PC-3 (cell line): ENCODE data around the gene ARID1A. TPM values are rescaled to one million over a fixed set of nuclear protein-coding genes. Genes with fewer than 3 reads are reported as not detected.

Source experiments
- ATAC-seq: fragments of 200-7000 bp; cut with Tn5 transposase; 2 replicates; pipeline ENCODE4 v1.9.1; 2020; ENCODE audit warnings: mild to moderate bottlenecking, moderate library complexity
- BruUV-seq: library from RNA; stranded (reverse); fragments of 400-500 nt; replicated peaks from 2 replicates; lab custom pipeline; 2021; lab: Mats Ljungman, UMichigan
- CTCF ChIA-PET: fragments of 300-600 bp; sonication (Branson Sonifier 250); formaldehyde crosslinking; loops from one replicate; lab custom pipeline; 2022; ENCODE audit warnings: antibody characterized with exemption; lab: Charles Lee
- POLR2A ChIA-PET: fragments of 300-600 bp; sonication (Branson Sonifier 250); formaldehyde crosslinking; loops from one replicate; lab custom pipeline; 2022; ENCODE audit warnings: antibody characterized with exemption; ENCODE audit not compliant: unreplicated experiment; lab: Charles Lee
- DNase-seq: peaks from one replicate; pipeline ENCODE4 v3.0.0-alpha.2; 2015
- H2AFZ ChIP-seq: fragments of 300-600 bp; sonication (generic); 2 replicates; pipeline ENCODE4 v1.6.0; 2016; ENCODE audit warnings: antibody characterized with exemption, low read length
- H3F3A ChIP-seq: fragments of 300-600 bp; sonication (generic); one replicate; pipeline ENCODE4 v1.6.0; 2017; ENCODE audit warnings: antibody characterized with exemption, low read length, control low read depth, mild to moderate bottlenecking; ENCODE audit not compliant: unreplicated experiment
- H3K27ac ChIP-seq: fragments of 300-600 bp; sonication (generic); 2 replicates; pipeline ENCODE4 v1.5.1; 2016; ENCODE audit warnings: mild to moderate bottlenecking, low read length
- H3K27me3 ChIP-seq: fragments of 300-600 bp; sonication (generic); 2 replicates; pipeline ENCODE4 v1.6.1; 2016; ENCODE audit warnings: low read length, mixed read lengths
- H3K36me3 ChIP-seq: fragments of 300-600 bp; sonication (generic); 2 replicates; pipeline ENCODE4 v1.6.1; 2016; ENCODE audit warnings: low read depth, mixed run types, low read length, mixed read lengths
- H3K4me1 ChIP-seq: fragments of 300-600 bp; sonication (generic); 2 replicates; pipeline ENCODE4 v1.5.1; 2016; ENCODE audit warnings: low read length; ENCODE audit not compliant: insufficient read depth
- H3K4me2 ChIP-seq: fragments of 300-600 bp; sonication (generic); 2 replicates; pipeline ENCODE4 v1.6.0; 2016; ENCODE audit warnings: low read length
- H3K4me3 ChIP-seq: fragments of 300-600 bp; sonication (generic); 2 replicates; pipeline ENCODE4 v1.5.1; 2016; ENCODE audit warnings: mild to moderate bottlenecking, low read length, mixed read lengths
- H3K79me2 ChIP-seq: fragments of 300-600 bp; sonication (generic); 2 replicates; pipeline ENCODE4 v1.6.1; 2017; ENCODE audit warnings: low read length, mixed read lengths
- H3K9ac ChIP-seq: fragments of 300-600 bp; sonication (generic); 2 replicates; pipeline ENCODE4 v1.6.0; 2016; ENCODE audit warnings: mild to moderate bottlenecking, low read length
- H3K9me2 ChIP-seq: fragments of 300-600 bp; sonication (generic); replicated peaks from 2 replicates; pipeline ENCODE4 v1.6.1; 2016; ENCODE audit warnings: mixed run types, low read length, mixed read lengths
- H3K9me3 ChIP-seq: fragments of 300-600 bp; sonication (generic); 2 replicates; pipeline ENCODE4 v1.6.1; 2016; ENCODE audit warnings: low read length, mixed read lengths
- H4K20me1 ChIP-seq: fragments of 300-600 bp; sonication (generic); 2 replicates; pipeline ENCODE4 v1.6.1; 2016; ENCODE audit warnings: low read length, mixed read lengths
- EZH2 ChIP-seq: fragments of 300-600 bp; sonication (generic); IDR thresholded peaks from one replicate; pipeline ENCODE4 v1.6.1; 2017; ENCODE audit warnings: antibody characterized with exemption, mild to moderate bottlenecking, low read length; ENCODE audit not compliant: unreplicated experiment
- EZH2phosphoT487 ChIP-seq: fragments of 300-600 bp; sonication (generic); IDR thresholded peaks from 2 replicates; pipeline ENCODE4 v1.6.1; 2018; ENCODE audit warnings: mild to moderate bottlenecking, antibody characterized with exemption, low read length, borderline replicate concordance
- intact Hi-C: fragments of 100-400 bp; cut with micrococcal nuclease; formaldehyde crosslinking; loops from 2 replicates; pipeline ENCODE4 v1.9.0; 2023
- total RNA-seq: library from RNA; depleted of rRNA; stranded (reverse); fragments of >200 nt; gene quantifications from 2 replicates; pipeline ENCODE4 v1.2.3, GENCODE V29; 2014
- TF ChIP-seq, protein P1 (sequence below): fragments of 300-600 bp; sonication (generic); conservative IDR thresholded peaks from 2 replicates; pipeline ENCODE4 v1.5.1; 2017; ENCODE audit warnings: antibody characterized with exemption, low read depth, mild to moderate bottlenecking, low read length

The ARID1A gene
- total RNA-seq, 1 experiment from 2014 or later, result 43.8 TPM

DNA sequence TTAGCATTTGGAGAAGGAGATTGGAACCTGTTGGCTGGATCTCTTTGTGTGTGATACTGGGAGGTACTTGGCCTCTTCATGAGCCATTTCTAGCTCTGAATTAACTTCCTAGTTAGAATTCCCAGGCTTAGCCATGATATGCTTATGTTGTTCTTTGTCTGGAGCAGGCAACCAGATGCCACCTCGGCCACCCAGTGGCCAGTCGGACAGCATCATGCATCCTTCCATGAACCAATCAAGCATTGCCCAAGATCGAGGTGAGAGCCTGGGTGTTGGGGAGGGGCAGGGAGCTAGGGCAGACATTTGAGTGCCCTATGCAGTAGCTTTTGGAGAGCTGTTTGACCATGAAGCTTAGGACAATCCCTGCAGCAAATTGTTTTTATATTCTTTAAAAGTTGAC, 65.4 kb downstream of the ARID1A start:
- DNase-seq (peak; percentile 35), ATAC-seq (peak; percentile 48; the same call in 1 of the 2 replicates)
- Histone ChIP-seq H3K4me2 (no peak overlapping the region), H3K9me2 (no peaks in the 10 kb centered on the region), H3K79me2 (peaks cover 52% of the 10 kb centered on the region), H3K36me3 (peaks cover 53% of the 10 kb centered on the region), H3K9me3 (no peaks in the 10 kb centered on the region), H3K27me3 (no peaks in the 10 kb centered on the region), H3F3A (no peaks in the 10 kb centered on the region), H3K9ac (no peak overlapping the region), H3K27ac (no peak overlapping the region), H2AFZ (no peak overlapping the region), H3K4me1 (no peaks in the 10 kb centered on the region), H3K4me3 (no peak overlapping the region), H4K20me1 (0 out of 2 replicates have a peak, but pooled peaks cover 5% of the 10 kb centered on the region)
- BruUV-seq, result no TSS peak
- ChIA-PET CTCF (no interaction called here), POLR2A (no interaction called here)
- TF ChIP-seq EZH2phosphoT487, result no peak
- TF ChIP-seq, protein P1, sequence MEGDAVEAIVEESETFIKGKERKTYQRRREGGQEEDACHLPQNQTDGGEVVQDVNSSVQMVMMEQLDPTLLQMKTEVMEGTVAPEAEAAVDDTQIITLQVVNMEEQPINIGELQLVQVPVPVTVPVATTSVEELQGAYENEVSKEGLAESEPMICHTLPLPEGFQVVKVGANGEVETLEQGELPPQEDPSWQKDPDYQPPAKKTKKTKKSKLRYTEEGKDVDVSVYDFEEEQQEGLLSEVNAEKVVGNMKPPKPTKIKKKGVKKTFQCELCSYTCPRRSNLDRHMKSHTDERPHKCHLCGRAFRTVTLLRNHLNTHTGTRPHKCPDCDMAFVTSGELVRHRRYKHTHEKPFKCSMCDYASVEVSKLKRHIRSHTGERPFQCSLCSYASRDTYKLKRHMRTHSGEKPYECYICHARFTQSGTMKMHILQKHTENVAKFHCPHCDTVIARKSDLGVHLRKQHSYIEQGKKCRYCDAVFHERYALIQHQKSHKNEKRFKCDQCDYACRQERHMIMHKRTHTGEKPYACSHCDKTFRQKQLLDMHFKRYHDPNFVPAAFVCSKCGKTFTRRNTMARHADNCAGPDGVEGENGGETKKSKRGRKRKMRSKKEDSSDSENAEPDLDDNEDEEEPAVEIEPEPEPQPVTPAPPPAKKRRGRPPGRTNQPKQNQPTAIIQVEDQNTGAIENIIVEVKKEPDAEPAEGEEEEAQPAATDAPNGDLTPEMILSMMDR, result peak; percentile 58
- intact Hi-C loops, result no loop called here

DNA sequence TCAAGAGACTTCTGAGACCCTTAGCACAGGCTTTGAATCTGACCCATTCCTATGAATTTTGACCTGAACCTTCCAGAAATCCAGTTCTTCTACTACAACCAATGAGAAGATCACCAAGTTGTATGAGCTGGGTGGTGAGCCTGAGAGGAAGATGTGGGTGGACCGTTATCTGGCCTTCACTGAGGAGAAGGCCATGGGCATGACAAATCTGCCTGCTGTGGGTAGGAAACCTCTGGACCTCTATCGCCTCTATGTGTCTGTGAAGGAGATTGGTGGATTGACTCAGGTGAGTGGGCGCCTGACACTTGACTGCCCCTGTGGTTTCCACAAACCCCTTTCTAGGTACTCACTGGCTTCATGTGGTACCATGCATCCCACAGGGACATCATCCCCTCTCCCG, 71.9 kb downstream of the ARID1A start:
- intact Hi-C loops, result no loop called here
- peaks cover 82% of the 10 kb centered on the region for H3K36me3 ChIP-seq

DNA sequence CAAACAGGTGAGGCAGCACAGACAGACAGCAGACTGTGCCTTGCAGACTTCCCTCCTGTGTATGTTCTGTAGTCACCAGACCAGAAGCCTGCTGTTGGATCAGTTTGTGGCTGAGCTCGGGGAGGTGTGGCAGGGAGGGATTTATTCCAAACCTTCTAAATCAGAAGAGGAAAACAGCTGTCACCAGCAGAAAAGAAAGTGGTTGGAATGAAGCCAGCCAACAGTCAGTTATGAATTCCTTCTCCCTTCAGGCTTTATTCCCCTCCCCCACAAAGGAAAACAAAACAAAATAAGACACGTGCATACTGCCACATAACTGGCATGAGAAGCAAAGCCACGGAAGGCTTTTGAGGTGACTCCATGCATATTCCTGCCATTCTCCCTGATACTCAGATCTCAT, 72.9 kb downstream of the ARID1A start:
- Histone ChIP-seq H3K79me2 (0 out of 2 replicates have a peak, but pooled peaks cover 6% of the 10 kb centered on the region), H3K27ac (no peak overlapping the region), H3K4me1 (peaks cover 45% of the 10 kb centered on the region), H3K27me3 (no peaks in the 10 kb centered on the region), H3K9ac (no peak overlapping the region), H3K9me2 (no peaks in the 10 kb centered on the region), H2AFZ (no peak overlapping the region), H3K4me2 (no peak overlapping the region), H3K36me3 (peaks cover 84% of the 10 kb centered on the region), H3K4me3 (no peak overlapping the region), H3F3A (peaks cover 4% of the 10 kb centered on the region), H4K20me1 (no peaks in the 10 kb centered on the region), H3K9me3 (no peaks in the 10 kb centered on the region)
- ATAC-seq, result no peak
- intact Hi-C loops, result no loop called here
- no TSS peak for BruUV-seq
- ChIA-PET POLR2A (no interaction called here), CTCF (no interaction called here)
- peak; percentile 65 for DNase-seq
- TF ChIP-seq EZH2 (no peak), EZH2phosphoT487 (no peak)
- TF ChIP-seq, protein P1, result no peak

More for the DNA sequence above, 71.9 kb downstream of the ARID1A start:
- H3K9me3 ChIP-seq, result no peaks in the 10 kb centered on the region
- ChIA-PET CTCF (no interaction called here), POLR2A (no interaction called here)
- peaks cover 4% of the 10 kb centered on the region for H3F3A ChIP-seq
- no peaks in the 10 kb centered on the region for H3K27me3 ChIP-seq
- DNase-seq, result no peak
- H2AFZ ChIP-seq, result no peak overlapping the region
- no peak overlapping the region for H3K4me2 ChIP-seq
- no peak for ATAC-seq
- BruUV-seq, result no TSS peak
- H4K20me1 ChIP-seq, result no peaks in the 10 kb centered on the region
- 0 out of 2 replicates have a peak, but pooled peaks cover 11% of the 10 kb centered on the region for H3K79me2 ChIP-seq
- TF ChIP-seq, protein P1, result no peak
- TF ChIP-seq EZH2 (no peak), EZH2phosphoT487 (no peak)
- H3K9ac ChIP-seq, result no peak overlapping the region
- no peak overlapping the region for H3K27ac ChIP-seq
- no peaks in the 10 kb centered on the region for H3K9me2 ChIP-seq
- H3K4me1 ChIP-seq, result peaks cover 39% of the 10 kb centered on the region
- H3K4me3 ChIP-seq, result no peak overlapping the region
